Body of pancreas (tissue), 4 donors: Measurements from ENCODE around the gene COL15A1.

ENCODE experiments used
- CTCF ChIP-seq, 7 experiments: fragments of 450-650 bp in 4 of 7; fragments of 200-600 bp in 3 of 7; sonication (generic) in 3 of 7; IDR thresholded peaks; one replicate each; pipeline ENCODE4 v1.5.1; 2016 to 2019; ENCODE audit warnings: antibody characterized with exemption in 7 of 7
- POLR2A ChIP-seq, 3 donors: fragments of 450-650 bp; IDR thresholded peaks; one replicate each; pipeline ENCODE4 v1.6.1; 2016; ENCODE audit warnings: antibody characterized with exemption in 3 of 3, mild to moderate bottlenecking in 2 of 3

GRCh38 chr9:99005651-99006050, 61.9 kb downstream of the COL15A1 start:
- TF ChIP-seq CTCF (IDR thresholded peaks at IDR 0.05) = no peak
- TF ChIP-seq POLR2A (IDR thresholded peaks at IDR 0.05) = no peak
